NB4 (cell line): ENCODE results near the gene ZBTB7B.

Source experiments
- DNase-seq: peaks from one replicate; pipeline ENCODE4 v3.0.0; 2010; ENCODE audit warnings: low read depth
- H3K4me3 ChIP-seq: one replicate; pipeline ENCODE4 v1.5.1; 2011; ENCODE audit warnings: mild to moderate bottlenecking, low read depth, low read length, moderate library complexity
- MYC ChIP-seq: IDR thresholded peaks from 2 replicates; pipeline ENCODE4 v1.6.1; 2011; ENCODE audit warnings: low read depth, low read length
- POLR2A ChIP-seq: IDR thresholded peaks from 2 replicates; pipeline ENCODE4 v1.6.1; 2011; ENCODE audit warnings: mild to moderate bottlenecking; ENCODE audit not compliant: insufficient read length; ENCODE audit errors: extremely low read depth
- TF ChIP-seq, protein P1 (sequence below): IDR thresholded peaks from one replicate; pipeline ENCODE4 v1.5.1; 2012; ENCODE audit warnings: low read depth, low read length
- TF ChIP-seq, protein P2 (sequence below): IDR thresholded peaks from 2 replicates; pipeline ENCODE4 v1.6.1; 2011; ENCODE audit warnings: low read depth, low read length

The ZBTB7B gene

DNA sequence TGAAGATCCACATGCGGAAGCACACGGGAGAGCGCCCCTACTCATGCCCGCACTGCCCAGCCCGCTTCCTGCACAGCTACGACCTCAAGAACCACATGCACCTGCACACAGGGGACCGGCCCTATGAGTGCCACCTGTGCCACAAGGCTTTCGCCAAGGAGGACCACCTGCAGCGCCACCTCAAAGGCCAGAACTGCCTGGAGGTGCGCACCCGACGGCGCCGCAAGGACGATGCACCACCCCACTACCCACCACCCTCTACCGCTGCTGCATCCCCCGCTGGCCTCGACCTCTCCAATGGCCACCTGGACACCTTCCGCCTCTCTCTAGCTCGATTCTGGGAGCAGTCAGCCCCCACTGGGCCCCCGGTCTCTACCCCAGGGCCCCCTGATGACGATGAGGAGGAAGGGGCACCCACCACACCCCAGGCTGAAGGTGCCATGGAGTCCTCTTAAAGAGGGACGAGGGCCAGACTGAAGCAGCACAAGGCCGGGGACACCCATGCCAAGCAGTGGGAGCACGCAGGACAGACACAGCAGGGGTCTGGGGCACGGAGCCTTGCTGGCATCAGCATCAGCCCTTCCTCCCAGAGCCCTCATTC is 13.7 kb downstream of the ZBTB7B start:
- TF ChIP-seq MYC (no peak), POLR2A (no peak)
- TF ChIP-seq, protein P1, sequence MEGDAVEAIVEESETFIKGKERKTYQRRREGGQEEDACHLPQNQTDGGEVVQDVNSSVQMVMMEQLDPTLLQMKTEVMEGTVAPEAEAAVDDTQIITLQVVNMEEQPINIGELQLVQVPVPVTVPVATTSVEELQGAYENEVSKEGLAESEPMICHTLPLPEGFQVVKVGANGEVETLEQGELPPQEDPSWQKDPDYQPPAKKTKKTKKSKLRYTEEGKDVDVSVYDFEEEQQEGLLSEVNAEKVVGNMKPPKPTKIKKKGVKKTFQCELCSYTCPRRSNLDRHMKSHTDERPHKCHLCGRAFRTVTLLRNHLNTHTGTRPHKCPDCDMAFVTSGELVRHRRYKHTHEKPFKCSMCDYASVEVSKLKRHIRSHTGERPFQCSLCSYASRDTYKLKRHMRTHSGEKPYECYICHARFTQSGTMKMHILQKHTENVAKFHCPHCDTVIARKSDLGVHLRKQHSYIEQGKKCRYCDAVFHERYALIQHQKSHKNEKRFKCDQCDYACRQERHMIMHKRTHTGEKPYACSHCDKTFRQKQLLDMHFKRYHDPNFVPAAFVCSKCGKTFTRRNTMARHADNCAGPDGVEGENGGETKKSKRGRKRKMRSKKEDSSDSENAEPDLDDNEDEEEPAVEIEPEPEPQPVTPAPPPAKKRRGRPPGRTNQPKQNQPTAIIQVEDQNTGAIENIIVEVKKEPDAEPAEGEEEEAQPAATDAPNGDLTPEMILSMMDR, result no peak
- TF ChIP-seq, protein P2, sequence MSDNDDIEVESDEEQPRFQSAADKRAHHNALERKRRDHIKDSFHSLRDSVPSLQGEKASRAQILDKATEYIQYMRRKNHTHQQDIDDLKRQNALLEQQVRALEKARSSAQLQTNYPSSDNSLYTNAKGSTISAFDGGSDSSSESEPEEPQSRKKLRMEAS, result no peak
- H3K4me3 ChIP-seq, result no peak overlapping the region
- DNase-seq, result peak; percentile 25

DNA sequence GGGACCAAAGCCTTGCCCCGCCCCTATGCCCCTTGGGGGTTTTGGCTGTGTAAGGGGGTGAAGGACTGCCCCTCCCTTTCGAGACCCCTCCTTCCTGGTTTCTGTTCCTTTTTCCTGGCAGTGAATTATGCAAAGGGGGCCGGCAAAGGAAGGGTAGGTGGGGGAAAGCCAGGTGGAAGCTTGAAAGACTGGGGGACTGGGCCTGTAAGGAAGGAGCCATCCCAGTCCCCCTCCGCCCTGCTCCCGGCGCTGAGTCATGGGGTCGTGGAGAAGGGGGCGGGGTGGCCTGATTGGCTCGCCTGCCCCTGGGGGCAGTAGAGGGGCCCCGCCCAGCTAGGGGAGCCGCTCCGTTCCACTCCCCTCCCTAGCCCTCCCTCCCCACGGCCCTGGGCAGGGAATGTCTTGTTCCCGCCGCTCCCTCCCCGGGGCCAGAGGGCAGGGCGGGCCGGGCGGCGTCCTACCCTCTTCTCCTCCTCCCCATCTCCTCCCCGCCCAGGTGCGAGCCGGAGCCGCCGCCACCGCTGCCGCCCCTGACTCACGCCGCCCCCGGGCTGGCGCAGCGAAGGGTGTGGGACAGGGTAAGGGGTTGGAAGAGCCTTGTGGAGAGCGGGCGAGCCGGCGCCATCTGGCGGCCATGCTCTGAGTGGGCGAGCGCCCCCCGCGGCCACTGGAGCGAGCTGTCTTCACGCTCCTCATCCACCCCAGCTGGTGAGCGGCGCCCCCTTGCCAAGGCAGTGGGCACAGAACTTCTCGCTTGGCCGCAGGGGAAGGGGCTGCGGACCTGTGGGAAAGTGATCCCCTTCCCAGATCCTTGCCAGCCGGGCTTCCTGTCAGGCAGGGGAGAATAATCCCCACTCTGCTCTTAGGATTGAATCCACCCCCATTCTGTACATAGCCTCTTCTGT is 14.7 kb downstream of the ZBTB7B start:
- no peak for TF ChIP-seq POLR2A
- TF ChIP-seq, protein P1, result peak; percentile 99
- TF ChIP-seq, protein P2, result peak; percentile 65; the same call in 1 of the 2 replicates
- H3K4me3 ChIP-seq, result peak overlapping the region; percentile 46
- DNase-seq, result peak; percentile 95

DNA sequence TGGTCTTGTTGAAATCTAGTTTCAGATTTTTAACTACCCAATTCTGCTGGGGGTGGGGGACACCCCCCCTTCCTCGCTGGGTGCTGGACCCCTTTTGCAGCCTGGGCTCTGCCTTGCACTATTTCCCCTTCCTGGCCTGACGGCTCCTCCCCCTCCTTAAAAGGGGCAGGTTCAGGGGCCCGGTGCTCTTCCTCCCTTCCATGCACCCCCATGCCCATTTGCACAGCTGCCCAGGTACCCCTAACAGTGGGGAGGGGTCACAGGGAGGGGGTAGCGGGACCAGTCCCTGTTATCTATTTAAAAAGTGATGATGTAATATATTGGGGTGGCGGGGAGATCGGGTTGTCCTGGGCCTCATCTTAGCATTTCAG is 15.3 kb downstream of the ZBTB7B start:
- peak; percentile 15 for TF ChIP-seq POLR2A
- TF ChIP-seq, protein P2, result no peak
- H3K4me3 ChIP-seq, result peak overlapping the region; percentile 46
- no peak for DNase-seq

DNA sequence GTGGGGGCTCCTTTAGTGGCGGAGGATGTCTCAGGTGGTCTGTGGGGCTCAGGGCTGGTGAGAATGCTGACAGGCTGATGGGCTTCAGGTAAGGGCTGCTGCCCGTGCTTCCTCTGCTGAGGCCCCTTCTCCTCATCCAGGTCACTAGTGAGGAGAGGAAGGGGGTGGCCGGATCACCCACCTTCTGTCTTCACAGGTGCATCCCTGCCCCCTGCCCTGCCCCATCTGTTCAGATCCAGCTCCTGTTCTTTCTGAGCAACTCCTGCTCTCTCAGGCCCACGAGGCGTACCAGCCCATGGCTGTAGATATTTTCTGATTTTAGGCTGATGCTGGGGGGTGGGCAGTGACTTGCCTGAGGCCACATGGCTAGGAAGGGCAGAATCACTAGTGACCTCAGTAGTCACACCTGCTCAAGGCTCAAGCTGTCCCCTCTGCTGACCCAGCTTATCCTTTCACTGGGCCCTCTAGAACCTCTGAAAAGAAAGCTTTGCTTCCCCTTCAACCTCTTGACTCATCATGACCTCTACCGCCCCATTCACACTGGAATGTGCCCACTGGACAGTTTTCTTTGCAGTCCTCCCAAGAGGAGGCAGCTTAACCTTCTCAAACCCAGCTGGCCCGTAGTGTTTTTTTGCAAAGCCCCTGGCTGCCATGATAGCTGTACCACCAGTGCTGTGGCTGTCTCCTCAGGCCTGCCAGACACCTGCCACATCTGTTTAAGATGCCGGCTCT is 16.2 kb downstream of the ZBTB7B start:
- no peak overlapping the region for H3K4me3 ChIP-seq
- no peak for TF ChIP-seq POLR2A
- no peak for TF ChIP-seq MYC
- DNase-seq, result no peak

DNA sequence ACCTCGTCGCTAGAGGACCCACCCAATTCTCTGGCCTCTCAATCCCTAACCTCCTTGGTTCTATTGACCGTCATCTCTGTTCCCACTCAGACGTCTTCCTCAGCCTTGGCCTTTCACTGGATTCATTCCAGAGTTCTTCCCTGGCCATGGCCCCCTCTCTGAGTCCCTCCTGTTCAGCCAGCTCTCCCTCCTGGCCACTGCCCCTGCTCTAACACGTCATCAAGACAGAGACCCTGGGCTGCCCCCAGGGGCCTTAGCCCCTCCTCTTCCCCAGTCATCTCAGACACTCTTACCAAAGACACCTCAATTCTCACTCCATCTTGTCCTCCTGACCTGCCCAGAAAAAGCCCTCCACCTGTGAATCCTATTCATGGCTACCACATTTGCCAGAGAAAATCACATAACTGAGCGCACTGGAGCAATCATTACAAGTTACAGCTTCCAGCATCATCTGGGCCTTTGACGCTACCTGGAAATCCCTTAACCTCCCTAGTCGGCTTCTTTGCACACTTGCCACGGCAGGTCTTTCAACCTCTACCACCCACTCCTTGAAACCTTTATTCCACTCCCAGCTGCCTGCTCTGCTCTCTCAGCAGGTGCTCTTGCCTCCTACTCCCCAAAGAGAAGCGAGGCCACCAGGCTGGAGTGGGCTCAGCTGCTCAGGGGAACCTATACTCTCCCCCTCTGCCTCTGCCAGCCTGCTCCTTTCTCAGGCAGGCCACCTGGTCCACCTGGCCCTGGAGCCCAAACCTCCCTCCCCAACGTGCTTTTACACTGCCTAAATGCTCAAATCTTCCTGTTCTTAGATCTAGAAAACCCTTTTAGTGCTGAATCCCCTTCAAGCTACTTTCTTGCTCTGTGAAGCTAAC is 17.0 kb downstream of the ZBTB7B start:
- TF ChIP-seq, protein P2, result no peak
- no peak for TF ChIP-seq MYC
- TF ChIP-seq POLR2A, result no peak
- TF ChIP-seq, protein P1, result no peak
- no peak overlapping the region for H3K4me3 ChIP-seq
- no peak for DNase-seq

DNA sequence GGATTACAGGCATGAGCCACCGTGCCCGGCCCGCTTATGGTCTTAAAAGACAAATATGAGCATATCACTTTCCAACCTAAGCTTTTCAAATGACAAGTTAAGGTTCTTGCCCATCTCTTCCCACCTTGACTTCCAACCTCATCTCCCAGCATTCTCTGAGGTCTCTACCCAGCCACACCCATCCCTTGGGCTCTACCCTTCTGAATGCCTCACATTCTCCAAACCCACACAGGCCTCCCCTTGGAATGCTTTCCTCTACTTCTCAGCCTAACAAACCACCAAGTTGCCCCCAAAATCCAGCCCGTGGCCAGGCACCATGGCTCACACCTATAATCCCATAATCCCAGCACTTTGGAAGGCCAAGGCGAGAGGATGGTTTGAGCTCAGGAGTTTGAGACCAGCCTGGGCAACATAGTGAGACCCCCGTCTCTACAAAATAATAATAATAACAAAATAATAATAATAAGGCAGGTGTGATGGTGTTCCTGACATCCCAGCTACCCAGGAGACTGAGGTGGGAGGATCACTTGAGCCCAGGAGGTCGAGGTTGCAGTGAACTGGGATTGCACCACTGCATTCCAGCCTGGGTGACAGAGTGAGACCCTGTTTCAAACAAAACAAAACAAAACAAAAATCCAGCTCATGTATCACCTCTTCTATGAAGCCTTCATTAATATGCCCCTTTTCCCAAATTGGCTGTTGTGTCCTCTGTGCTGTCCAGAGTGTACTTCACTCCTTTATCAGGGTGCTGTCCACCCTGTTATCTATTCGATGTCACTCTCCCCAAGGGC is 19.7 kb downstream of the ZBTB7B start:
- DNase-seq, result no peak
- TF ChIP-seq MYC (no peak), POLR2A (no peak)
- TF ChIP-seq, protein P2, result no peak
- TF ChIP-seq, protein P1, result no peak
- H3K4me3 ChIP-seq, result no peak overlapping the region
